ENCODE measurements around the gene SLC9A5. TPM values are rescaled to one million over a fixed set of nuclear protein-coding genes. Genes with fewer than 3 reads are reported as not detected.

Gene SLC9A5
- total RNA-seq, 1 experiment from 2014 or later = 2.4 TPM

DNA sequence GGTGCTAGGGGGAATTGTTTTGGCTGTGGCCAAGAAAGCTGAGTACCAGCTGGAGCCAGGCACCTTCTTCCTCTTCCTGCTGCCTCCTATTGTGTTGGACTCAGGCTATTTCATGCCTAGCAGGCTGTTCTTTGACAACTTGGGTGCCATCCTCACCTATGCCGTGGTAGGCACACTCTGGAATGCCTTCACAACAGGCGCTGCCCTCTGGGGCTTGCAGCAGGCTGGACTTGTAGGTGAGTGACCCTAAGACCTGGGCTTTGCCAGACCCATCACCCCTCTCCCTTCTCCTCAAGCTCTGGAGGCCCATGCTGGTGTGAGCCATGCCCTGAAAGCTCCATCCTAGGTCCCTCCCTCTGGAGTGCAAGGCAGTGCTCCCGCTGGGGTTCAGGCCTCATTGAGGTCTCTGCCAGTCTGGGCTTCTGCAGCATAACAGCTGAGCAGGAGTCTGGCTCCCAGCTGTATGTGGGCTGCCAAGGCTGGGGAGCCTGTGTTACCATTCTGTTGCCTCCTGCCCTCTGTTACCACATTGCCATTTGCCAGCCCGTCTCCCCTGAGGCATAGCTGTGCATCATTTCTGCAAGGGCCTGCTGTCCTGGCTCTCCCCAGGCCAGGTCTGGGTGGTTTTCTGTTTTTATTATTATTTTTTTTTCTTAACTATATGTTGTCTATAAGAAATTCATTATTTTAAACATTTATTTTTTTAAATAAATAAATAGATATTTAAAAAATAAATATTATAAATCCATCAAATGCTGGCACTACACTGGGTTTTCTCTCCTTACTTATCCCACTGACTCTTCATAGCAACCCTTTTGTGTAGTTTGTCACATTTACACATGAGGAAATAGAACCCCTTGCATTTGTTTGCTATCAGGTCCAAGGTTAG, 4.1 kb downstream of the SLC9A5 start:
- no peak for DNase-seq
- ChIA-PET POLR2A (no interaction called here), CTCF (interaction anchor here (0.6 kb wide), 1 partner anchor 8 kb away, joined by 3 read pairs; no protein-coding TSS in a partner anchor)
- Histone ChIP-seq H3K36me3 (ENCODE audit: control insufficient read depth, insufficient read depth, low read length) (no peaks in the 10 kb centered on the region), H3K9me3 (no peaks in the 10 kb centered on the region), H3K4me1 (peaks cover 2% of the 10 kb centered on the region), H3K27me3 (replicated peaks; ENCODE audit: control insufficient read depth, insufficient read depth, low read length) (peaks cover 6% of the 10 kb centered on the region), H3K4me3 (ENCODE audit: low read depth, low read length) (no peak overlapping the region)
- intact Hi-C loops (cut with micrococcal nuclease; ENCODE audit: unreplicated experiment) = no loop called here
- BruUV-seq (replicated peaks) = no TSS peak
- Mint-ChIP-seq H3K4me3 (ENCODE audit: unreplicated experiment) (no peak overlapping the region), H3K36me3 (ENCODE audit: insufficient read depth, unreplicated experiment) (peaks cover 5% of the 10 kb centered on the region), H3K4me1 (ENCODE audit: low read depth, unreplicated experiment) (peaks cover 14% of the 10 kb centered on the region), H3K9me3 (ENCODE audit: unreplicated experiment) (no peaks in the 10 kb centered on the region), H3K27me3 (ENCODE audit: insufficient read depth, unreplicated experiment) (peaks cover 16% of the 10 kb centered on the region), H3K27ac (ENCODE audit: unreplicated experiment) (no peak overlapping the region)
- TF ChIP-seq, protein P1, sequence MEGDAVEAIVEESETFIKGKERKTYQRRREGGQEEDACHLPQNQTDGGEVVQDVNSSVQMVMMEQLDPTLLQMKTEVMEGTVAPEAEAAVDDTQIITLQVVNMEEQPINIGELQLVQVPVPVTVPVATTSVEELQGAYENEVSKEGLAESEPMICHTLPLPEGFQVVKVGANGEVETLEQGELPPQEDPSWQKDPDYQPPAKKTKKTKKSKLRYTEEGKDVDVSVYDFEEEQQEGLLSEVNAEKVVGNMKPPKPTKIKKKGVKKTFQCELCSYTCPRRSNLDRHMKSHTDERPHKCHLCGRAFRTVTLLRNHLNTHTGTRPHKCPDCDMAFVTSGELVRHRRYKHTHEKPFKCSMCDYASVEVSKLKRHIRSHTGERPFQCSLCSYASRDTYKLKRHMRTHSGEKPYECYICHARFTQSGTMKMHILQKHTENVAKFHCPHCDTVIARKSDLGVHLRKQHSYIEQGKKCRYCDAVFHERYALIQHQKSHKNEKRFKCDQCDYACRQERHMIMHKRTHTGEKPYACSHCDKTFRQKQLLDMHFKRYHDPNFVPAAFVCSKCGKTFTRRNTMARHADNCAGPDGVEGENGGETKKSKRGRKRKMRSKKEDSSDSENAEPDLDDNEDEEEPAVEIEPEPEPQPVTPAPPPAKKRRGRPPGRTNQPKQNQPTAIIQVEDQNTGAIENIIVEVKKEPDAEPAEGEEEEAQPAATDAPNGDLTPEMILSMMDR (IDR thresholded peaks at IDR 0.05; ENCODE audit: insufficient read depth in 1 of 2, low read depth in 1 of 2, low read length in 1 of 2, severe bottlenecking in 1 of 2, unreplicated experiment in 1 of 2) = no peak

DNA sequence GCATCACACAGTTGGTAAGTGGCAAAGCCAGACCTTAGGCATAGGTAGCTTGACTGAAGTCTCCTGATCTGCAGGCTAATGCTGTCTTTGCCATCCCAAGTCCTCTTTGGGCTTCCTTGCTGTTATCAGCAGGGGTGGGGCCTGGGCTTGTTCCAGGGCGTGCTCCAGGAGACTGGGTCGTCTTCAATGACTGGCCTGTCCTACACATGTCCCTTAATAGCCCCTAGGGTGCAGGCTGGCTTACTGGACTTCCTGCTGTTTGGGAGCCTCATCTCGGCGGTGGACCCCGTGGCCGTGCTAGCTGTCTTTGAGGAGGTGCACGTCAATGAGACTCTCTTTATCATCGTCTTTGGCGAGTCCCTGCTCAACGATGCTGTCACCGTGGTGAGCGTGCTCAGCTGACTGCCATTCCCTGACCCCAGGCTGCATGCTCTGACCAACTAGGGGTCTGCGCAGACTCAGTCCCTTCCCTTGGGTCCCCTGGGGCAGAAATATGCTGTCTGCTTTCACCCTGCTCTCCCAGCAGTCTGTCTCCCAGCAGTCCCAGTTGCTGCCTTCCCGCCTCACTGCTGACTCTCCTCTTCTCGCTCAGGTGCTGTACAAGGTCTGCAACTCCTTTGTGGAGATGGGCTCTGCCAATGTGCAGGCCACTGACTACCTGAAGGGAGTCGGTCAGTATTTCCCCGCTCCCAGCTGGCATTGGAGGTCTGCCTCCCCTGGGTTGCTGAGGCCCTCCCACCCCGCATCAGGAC, 6.2 kb downstream of the SLC9A5 start:
- Histone ChIP-seq H3K36me3 (ENCODE audit: control insufficient read depth, insufficient read depth, low read length) (no peaks in the 10 kb centered on the region), H3K4me3 (ENCODE audit: low read depth, low read length) (no peak overlapping the region), H3K4me1 (no peaks in the 10 kb centered on the region; the same call in 1 of the 2 replicates), H3K9me3 (no peaks in the 10 kb centered on the region), H3K27me3 (replicated peaks; ENCODE audit: control insufficient read depth, insufficient read depth, low read length) (0 out of 2 replicates have a peak, but pooled peaks cover 2% of the 10 kb centered on the region)
- H3K9me3 Mint-ChIP-seq (ENCODE audit: unreplicated experiment) = no peaks in the 10 kb centered on the region
- H3K27ac Mint-ChIP-seq (ENCODE audit: unreplicated experiment) = no peak overlapping the region
- no peak overlapping the region for H3K4me3 Mint-ChIP-seq (ENCODE audit: unreplicated experiment)
- POLR2A ChIA-PET = no interaction called here
- no TSS peak for BruUV-seq (replicated peaks)
- peaks cover 4% of the 10 kb centered on the region for H3K27me3 Mint-ChIP-seq (ENCODE audit: insufficient read depth, unreplicated experiment)
- intact Hi-C loops (cut with micrococcal nuclease; ENCODE audit: unreplicated experiment) = no loop called here
- no peaks in the 10 kb centered on the region for H3K4me1 Mint-ChIP-seq (ENCODE audit: low read depth, unreplicated experiment)
- CTCF ChIA-PET = interaction anchor here (0.6 kb wide), 1 partner anchor 260 kb away, joined by 3 read pairs; no protein-coding TSS in a partner anchor
- no peaks in the 10 kb centered on the region for H3K36me3 Mint-ChIP-seq (ENCODE audit: insufficient read depth, unreplicated experiment)
- no peak for DNase-seq
- TF ChIP-seq, protein P1 (IDR thresholded peaks at IDR 0.05; ENCODE audit: insufficient read depth in 1 of 2, low read depth in 1 of 2, low read length in 1 of 2, severe bottlenecking in 1 of 2, unreplicated experiment in 1 of 2) = no peak

DNA sequence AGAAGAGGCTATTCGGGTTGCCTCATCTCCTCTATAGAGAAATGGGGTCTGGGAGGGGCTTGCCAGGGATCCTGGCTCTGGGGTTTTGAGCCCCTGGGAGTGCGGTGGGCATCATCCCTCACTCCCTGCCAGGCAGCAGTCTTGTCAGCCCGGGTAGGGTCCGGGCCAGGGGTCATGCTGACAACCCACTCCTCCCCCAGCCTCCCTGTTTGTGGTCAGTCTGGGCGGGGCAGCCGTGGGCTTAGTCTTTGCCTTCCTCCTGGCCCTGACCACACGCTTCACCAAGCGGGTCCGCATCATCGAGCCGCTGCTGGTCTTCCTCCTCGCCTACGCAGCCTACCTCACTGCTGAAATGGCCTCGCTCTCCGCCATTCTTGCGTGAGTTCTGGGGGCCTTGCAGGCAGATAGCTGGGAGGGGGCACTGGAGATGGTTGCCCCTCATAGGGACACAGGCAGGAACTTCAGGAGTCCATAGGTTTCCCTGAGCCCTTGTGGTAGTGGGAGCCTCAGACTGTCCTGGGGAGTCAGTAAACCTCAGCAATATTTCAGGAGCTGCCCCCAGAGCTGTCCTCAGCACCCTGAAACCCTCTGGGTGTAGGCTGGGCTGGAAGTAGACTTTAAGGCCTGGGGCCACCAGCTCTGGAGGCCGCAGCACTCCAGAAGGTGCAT, 6.9 kb downstream of the SLC9A5 start:
- TF ChIP-seq, protein P1 (IDR thresholded peaks at IDR 0.05; ENCODE audit: insufficient read depth in 1 of 2, low read depth in 1 of 2, low read length in 1 of 2, severe bottlenecking in 1 of 2, unreplicated experiment in 1 of 2) = no peak
- Mint-ChIP-seq H3K9me3 (ENCODE audit: unreplicated experiment) (no peaks in the 10 kb centered on the region), H3K36me3 (ENCODE audit: insufficient read depth, unreplicated experiment) (no peaks in the 10 kb centered on the region), H3K4me1 (ENCODE audit: low read depth, unreplicated experiment) (no peaks in the 10 kb centered on the region), H3K27ac (ENCODE audit: unreplicated experiment) (no peak overlapping the region), H3K4me3 (ENCODE audit: unreplicated experiment) (no peak overlapping the region), H3K27me3 (ENCODE audit: insufficient read depth, unreplicated experiment) (no peaks in the 10 kb centered on the region)
- no TSS peak for BruUV-seq (replicated peaks)
- ChIA-PET POLR2A (no interaction called here), CTCF (interaction anchor here (0.5 kb wide), 1 partner anchor 52 kb away, joined by 3 read pairs; no protein-coding TSS in a partner anchor)
- Histone ChIP-seq H3K9me3 (no peaks in the 10 kb centered on the region), H3K4me1 (no peaks in the 10 kb centered on the region; the same call in 1 of the 2 replicates), H3K27me3 (replicated peaks; ENCODE audit: control insufficient read depth, insufficient read depth, low read length) (no peaks in the 10 kb centered on the region), H3K4me3 (ENCODE audit: low read depth, low read length) (no peak overlapping the region), H3K36me3 (ENCODE audit: control insufficient read depth, insufficient read depth, low read length) (no peaks in the 10 kb centered on the region)
- intact Hi-C loops (cut with micrococcal nuclease; ENCODE audit: unreplicated experiment) = no loop called here
- no peak for DNase-seq
